A673 (cell line): Measurements from ENCODE around the gene ELL. TPM values are rescaled to one million over a fixed set of nuclear protein-coding genes. Genes with fewer than 3 reads are reported as not detected.

Experiments
- BruUV-seq: library from RNA; stranded (reverse); fragments of 400-500 nt; replicated peaks from 2 replicates; lab custom pipeline; 2021; lab: Mats Ljungman, UMichigan
- CTCF ChIA-PET: fragments of 300-600 bp; sonication (Branson Sonifier 250); formaldehyde crosslinking; loops from one replicate; lab custom pipeline; 2022; ENCODE audit warnings: antibody characterized with exemption; lab: Charles Lee
- POLR2A ChIA-PET: fragments of 300-600 bp; sonication (Branson Sonifier 250); formaldehyde crosslinking; loops from one replicate; lab custom pipeline; 2022; ENCODE audit warnings: antibody characterized with exemption; ENCODE audit not compliant: low non-redundant PET; lab: Charles Lee
- DNase-seq: peaks from one replicate; pipeline ENCODE4 v3.0.0-alpha.2; 2015; ENCODE audit warnings: low spot score
- H3K27ac ChIP-seq: fragments of 200-600 bp; sonication (generic); 2 replicates; pipeline ENCODE4 v1.5.1; 2016; ENCODE audit warnings: mixed run types, low read depth, mild to moderate bottlenecking, mixed read lengths, antibody characterized with exemption, low read length; ENCODE audit not compliant: poor library complexity, severe bottlenecking
- H3K27me3 ChIP-seq: fragments of 200-600 bp; sonication (generic); replicated peaks from 2 replicates; pipeline ENCODE4 v1.6.1; 2017; ENCODE audit warnings: mixed run types, low read depth, mild to moderate bottlenecking, mixed read lengths, antibody characterized with exemption, low read length; ENCODE audit not compliant: insufficient read depth, poor library complexity
- H3K36me3 ChIP-seq: fragments of 200-600 bp; sonication (generic); 2 replicates; pipeline ENCODE4 v1.6.1; 2016; ENCODE audit warnings: mixed run types, mild to moderate bottlenecking, mixed read lengths, antibody characterized with exemption, low read length; ENCODE audit not compliant: insufficient read depth, poor library complexity, severe bottlenecking
- H3K4me1 ChIP-seq: fragments of 200-600 bp; sonication (generic); 2 replicates; pipeline ENCODE4 v1.6.1; 2017; ENCODE audit warnings: mixed run types, mild to moderate bottlenecking, mixed read lengths, antibody characterized with exemption, low read length; ENCODE audit not compliant: insufficient read depth, poor library complexity, severe bottlenecking
- H3K4me3 ChIP-seq: fragments of 200-600 bp; sonication (generic); 2 replicates; pipeline ENCODE4 v1.5.1; 2016; ENCODE audit warnings: low read depth, mixed run types, mild to moderate bottlenecking, mixed read lengths, low read length; ENCODE audit not compliant: poor library complexity, severe bottlenecking
- H3K9me3 ChIP-seq: fragments of 200-600 bp; sonication (generic); 2 replicates; pipeline ENCODE4 v1.6.1; 2016; ENCODE audit warnings: mixed run types, low read depth, mild to moderate bottlenecking, mixed read lengths, antibody characterized with exemption, low read length; ENCODE audit not compliant: poor library complexity, severe bottlenecking
- EZH2 ChIP-seq: fragments of 200-600 bp; sonication (generic); IDR thresholded peaks from 2 replicates; pipeline ENCODE4 v1.6.1; 2017; ENCODE audit warnings: borderline replicate concordance, low read depth, mild to moderate bottlenecking, mixed read lengths, antibody characterized with exemption, low read length; ENCODE audit not compliant: poor library complexity, severe bottlenecking
- intact Hi-C: fragments of 100-400 bp; cut with micrococcal nuclease; formaldehyde crosslinking; loops from one replicate; pipeline ENCODE4 v1.10.0; 2022; ENCODE audit not compliant: unreplicated experiment
- total RNA-seq: library from RNA; stranded (reverse); gene quantifications from 2 replicates; pipeline ENCODE4 v1.2.3, GENCODE V29; 2021
- TF ChIP-seq, protein P1 (sequence below): fragments of 300-800, 200-600 bp; sonication (generic); conservative IDR thresholded peaks from 2 replicates; pipeline ENCODE4 v1.5.1; 2017; ENCODE audit warnings: low read depth, mild to moderate bottlenecking, antibody characterized with exemption, low read length, moderate library complexity, mixed read lengths

ELL gene
- total RNA-seq, 1 experiment from 2014 or later, result 16.4 TPM

DNA sequence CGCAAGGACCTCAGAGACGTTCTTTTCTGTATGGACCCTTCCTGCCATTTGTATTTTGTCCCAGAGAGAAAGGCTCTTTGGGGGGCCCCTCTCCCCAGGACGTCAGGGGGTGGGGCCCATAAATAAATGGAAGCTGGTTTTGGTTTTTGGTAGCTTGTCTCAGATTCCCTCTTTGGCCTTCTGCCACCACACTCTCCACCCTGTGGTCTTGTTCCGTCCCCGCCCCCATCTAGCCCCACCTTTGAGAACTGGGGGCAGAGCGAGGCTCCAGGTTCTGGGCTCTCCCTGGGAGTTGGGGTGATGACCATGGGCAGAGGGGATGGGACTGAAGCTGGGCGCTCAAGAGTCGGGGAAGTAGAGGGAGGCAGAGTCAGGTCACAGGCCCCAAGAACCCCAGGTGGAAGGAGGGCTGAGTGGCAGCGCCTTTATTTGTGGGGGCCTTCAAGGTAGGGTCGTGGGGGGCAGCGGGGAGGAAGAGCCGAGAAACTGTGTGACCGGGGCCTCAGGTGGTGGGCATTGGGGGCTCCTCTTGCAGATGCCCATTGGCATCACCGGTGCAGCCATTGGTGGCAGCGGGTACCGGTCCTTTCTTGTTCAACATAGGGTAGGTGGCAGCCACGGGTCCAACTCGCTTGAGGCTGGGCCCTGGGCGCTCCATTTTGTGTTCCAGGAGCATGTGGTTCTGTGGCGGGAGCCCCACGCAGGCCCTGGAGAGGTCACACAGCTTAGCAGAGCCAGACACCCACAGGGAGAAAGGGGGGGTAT, 87.3 kb downstream of the ELL start:
- BruUV-seq, result no TSS peak
- Histone ChIP-seq H3K4me3 (peak overlapping the region; percentile 34), H3K4me1 (peaks cover 75% of the 10 kb centered on the region), H3K27me3 (no peaks in the 10 kb centered on the region), H3K36me3 (peaks cover 35% of the 10 kb centered on the region), H3K27ac (peak overlapping the region; percentile 79), H3K9me3 (no peaks in the 10 kb centered on the region)
- DNase-seq, result peak; percentile 78
- TF ChIP-seq, protein P1, sequence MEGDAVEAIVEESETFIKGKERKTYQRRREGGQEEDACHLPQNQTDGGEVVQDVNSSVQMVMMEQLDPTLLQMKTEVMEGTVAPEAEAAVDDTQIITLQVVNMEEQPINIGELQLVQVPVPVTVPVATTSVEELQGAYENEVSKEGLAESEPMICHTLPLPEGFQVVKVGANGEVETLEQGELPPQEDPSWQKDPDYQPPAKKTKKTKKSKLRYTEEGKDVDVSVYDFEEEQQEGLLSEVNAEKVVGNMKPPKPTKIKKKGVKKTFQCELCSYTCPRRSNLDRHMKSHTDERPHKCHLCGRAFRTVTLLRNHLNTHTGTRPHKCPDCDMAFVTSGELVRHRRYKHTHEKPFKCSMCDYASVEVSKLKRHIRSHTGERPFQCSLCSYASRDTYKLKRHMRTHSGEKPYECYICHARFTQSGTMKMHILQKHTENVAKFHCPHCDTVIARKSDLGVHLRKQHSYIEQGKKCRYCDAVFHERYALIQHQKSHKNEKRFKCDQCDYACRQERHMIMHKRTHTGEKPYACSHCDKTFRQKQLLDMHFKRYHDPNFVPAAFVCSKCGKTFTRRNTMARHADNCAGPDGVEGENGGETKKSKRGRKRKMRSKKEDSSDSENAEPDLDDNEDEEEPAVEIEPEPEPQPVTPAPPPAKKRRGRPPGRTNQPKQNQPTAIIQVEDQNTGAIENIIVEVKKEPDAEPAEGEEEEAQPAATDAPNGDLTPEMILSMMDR, result no peak
- no peak for TF ChIP-seq EZH2
- CTCF ChIA-PET, result interaction anchor here (0.8 kb wide), 1 partner anchor 155 kb away, joined by 3 read pairs; no protein-coding TSS in a partner anchor
- POLR2A ChIA-PET, result interaction anchor here (0.6 kb wide), 2 partner anchors 20 to 78 kb away, joined by 3 to 4 read pairs; no protein-coding TSS in a partner anchor
- intact Hi-C loops, result no loop called here

DNA sequence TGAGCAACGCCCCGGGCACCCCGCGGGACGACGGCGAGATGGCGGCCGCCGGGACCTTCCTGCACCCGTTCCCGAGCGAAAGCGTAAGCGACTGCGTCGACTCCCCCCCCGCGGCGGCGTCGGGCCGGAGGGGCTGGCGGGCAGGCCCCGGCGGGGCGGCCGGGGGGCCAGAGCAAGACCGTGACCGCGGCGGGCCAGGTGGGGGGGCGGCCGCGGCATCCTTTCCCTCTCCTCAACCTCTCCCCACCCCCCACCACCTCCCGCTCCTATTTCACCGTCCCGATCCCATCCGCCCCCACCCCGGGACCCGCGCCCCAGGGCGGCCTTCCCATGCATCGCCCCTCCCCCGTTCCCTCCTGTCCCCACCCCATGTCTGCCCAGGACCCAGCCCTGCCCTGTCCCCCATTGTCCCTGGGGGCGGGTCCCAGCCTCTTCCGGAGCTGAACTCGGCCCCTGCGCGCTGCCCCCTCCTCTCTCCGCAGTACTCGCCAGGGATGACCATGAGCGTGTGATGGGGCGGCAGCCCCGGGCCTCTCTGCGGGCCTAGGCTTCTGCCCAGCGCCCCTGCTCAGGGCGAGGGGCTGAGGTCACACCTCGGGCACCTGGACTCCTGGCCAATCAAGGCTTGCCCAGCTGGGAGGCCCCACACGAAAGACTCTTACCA, 88.0 kb downstream of the ELL start:
- H3K9me3 ChIP-seq, result no peaks in the 10 kb centered on the region
- POLR2A ChIA-PET, result interaction anchor here (0.6 kb wide), 1 partner anchor 20 kb away, joined by 4 read pairs; no protein-coding TSS in a partner anchor
- intact Hi-C loops, result no loop called here
- peak overlapping the region; percentile 79 for H3K27ac ChIP-seq
- peak; percentile 52 for DNase-seq
- no peaks in the 10 kb centered on the region for H3K27me3 ChIP-seq
- BruUV-seq, result TSS peak; percentile 72
- TF ChIP-seq EZH2, result no peak
- TF ChIP-seq, protein P1, result no peak
- CTCF ChIA-PET, result interaction anchor here (0.6 kb wide), 1 partner anchor 18 kb away, joined by 5 read pairs; no protein-coding TSS in a partner anchor
- H3K36me3 ChIP-seq, result peaks cover 35% of the 10 kb centered on the region
- peaks cover 75% of the 10 kb centered on the region for H3K4me1 ChIP-seq
- H3K4me3 ChIP-seq, result peak overlapping the region; percentile 34

DNA sequence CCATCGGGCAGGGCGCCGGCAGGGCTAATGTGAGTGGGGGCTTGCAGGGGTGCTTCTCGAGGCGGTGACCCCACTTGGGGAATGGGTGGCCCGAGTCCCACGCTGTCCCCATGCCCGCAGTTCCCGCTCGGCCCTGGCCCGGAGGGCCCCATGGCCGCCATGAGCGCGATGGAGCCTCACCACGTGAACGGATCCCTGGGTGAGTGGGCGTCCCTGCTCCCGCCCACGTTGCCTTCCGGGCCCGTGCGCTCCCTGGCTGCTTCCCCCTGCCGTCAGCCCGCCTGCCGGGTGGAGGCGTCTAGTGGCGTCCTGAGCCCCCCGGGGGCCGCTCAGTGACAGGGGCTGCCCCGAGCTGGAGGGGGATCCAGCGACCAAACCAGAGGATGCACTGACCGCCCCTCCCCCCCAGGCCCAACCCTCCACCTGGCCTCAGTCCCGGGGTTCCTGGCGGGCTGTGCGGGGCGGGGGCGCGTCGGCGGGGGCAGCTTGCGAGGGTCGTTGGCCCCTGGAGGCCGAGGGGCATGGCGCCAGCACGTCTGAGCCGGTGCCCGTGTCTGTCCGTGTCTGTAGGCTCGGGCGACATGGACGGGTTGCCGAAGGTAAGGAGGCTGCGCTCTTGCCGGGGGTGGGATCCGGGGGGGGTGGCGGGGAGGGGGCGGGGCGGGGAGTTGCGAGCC, 88.7 kb downstream of the ELL start:
- POLR2A ChIA-PET, result no interaction called here
- DNase-seq, result peak; percentile 87

More for the DNA sequence above, 88.7 kb downstream of the ELL start:
- Histone ChIP-seq H3K36me3 (peaks cover 37% of the 10 kb centered on the region), H3K27ac (peak overlapping the region; percentile 85), H3K27me3 (no peaks in the 10 kb centered on the region), H3K4me1 (peaks cover 76% of the 10 kb centered on the region), H3K9me3 (no peaks in the 10 kb centered on the region), H3K4me3 (peak overlapping the region; percentile 35)
- BruUV-seq, result no TSS peak
- CTCF ChIA-PET, result interaction anchor here (0.6 kb wide), 1 partner anchor 18 kb away, joined by 5 read pairs; no protein-coding TSS in a partner anchor
- intact Hi-C loops, result no loop called here
- TF ChIP-seq, protein P1, result no peak
- no peak for TF ChIP-seq EZH2
